ENCODE measurements around the gene HTR4. TPM values are rescaled to one million over a fixed set of nuclear protein-coding genes. Genes with fewer than 3 reads are reported as not detected.
A peak's percentile ranks its signal among the peaks of the same experiment; 100 is the strongest.

HTR4 gene
- total RNA-seq, 2 donors from 2014 or later = 7.5 to 8.9 TPM

DNA sequence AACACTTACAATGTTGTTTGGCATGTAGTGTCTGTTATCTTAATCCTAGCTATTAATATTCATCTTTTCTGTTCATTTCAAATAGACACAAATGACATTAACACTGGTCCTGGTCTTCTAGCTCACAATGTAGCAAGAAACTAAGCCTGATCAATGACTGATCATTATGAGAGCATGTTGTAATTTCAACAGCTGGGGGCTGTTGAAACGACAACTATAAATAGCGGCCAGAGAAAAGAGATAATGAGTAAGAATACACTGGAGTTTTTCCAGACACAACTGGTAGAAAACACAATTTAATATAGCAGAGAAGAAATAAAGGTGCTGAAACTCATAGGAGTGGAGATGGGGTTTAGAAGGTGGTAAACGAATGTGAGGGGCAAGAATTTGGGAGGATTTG lies 89.2 kb downstream of the HTR4 start:
- no peaks in the 10 kb centered on the region for H3K36me3 ChIP-seq
- H3K9ac ChIP-seq (ENCODE audit: low read depth in 2 of 2, low read length in 2 of 2) = no peak overlapping the region
- TF ChIP-seq, protein P1, sequence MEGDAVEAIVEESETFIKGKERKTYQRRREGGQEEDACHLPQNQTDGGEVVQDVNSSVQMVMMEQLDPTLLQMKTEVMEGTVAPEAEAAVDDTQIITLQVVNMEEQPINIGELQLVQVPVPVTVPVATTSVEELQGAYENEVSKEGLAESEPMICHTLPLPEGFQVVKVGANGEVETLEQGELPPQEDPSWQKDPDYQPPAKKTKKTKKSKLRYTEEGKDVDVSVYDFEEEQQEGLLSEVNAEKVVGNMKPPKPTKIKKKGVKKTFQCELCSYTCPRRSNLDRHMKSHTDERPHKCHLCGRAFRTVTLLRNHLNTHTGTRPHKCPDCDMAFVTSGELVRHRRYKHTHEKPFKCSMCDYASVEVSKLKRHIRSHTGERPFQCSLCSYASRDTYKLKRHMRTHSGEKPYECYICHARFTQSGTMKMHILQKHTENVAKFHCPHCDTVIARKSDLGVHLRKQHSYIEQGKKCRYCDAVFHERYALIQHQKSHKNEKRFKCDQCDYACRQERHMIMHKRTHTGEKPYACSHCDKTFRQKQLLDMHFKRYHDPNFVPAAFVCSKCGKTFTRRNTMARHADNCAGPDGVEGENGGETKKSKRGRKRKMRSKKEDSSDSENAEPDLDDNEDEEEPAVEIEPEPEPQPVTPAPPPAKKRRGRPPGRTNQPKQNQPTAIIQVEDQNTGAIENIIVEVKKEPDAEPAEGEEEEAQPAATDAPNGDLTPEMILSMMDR (IDR thresholded peaks at IDR 0.05) = no peak
- no peaks in the 10 kb centered on the region for H3K4me1 ChIP-seq
- intact Hi-C loops (cut with DNase I) = no loop called here
- no peaks in the 10 kb centered on the region for H3K27me3 ChIP-seq
- DNase-seq = no peak
- H3K9me3 ChIP-seq = no peaks in the 10 kb centered on the region
- no peak overlapping the region for H3K4me3 ChIP-seq
- no peak overlapping the region for H3K27ac ChIP-seq

DNA sequence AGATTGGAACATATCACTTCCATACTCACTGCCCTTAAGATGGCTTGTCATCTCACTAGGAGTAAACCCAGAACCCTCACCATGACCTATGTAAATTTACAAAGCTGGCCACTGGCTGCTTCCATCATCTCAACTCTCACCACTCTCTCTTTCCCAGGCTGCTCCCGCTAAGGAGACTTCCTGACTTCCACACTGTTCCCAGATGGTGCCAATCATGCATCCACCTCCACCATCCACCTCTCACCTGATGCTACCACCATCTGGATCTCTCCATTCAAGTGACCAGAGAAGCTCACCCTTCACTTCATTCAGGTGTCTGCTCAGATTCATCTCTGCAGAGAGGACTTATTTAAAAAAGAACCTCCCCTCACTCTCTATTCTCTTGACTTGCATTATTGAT lies 91.3 kb downstream of the HTR4 start:
- no peaks in the 10 kb centered on the region for H3K4me1 ChIP-seq
- DNase-seq = no peak
- H3K27ac ChIP-seq = no peak overlapping the region
- H3K4me3 ChIP-seq = no peak overlapping the region
- no peaks in the 10 kb centered on the region for H3K36me3 ChIP-seq
- intact Hi-C loops (cut with DNase I) = no loop called here
- H3K9me3 ChIP-seq = no peaks in the 10 kb centered on the region
- H3K9ac ChIP-seq (ENCODE audit: low read depth in 2 of 2, low read length in 2 of 2) = no peak overlapping the region
- H3K27me3 ChIP-seq = no peaks in the 10 kb centered on the region
- TF ChIP-seq, protein P1 (IDR thresholded peaks at IDR 0.05) = no peak

DNA sequence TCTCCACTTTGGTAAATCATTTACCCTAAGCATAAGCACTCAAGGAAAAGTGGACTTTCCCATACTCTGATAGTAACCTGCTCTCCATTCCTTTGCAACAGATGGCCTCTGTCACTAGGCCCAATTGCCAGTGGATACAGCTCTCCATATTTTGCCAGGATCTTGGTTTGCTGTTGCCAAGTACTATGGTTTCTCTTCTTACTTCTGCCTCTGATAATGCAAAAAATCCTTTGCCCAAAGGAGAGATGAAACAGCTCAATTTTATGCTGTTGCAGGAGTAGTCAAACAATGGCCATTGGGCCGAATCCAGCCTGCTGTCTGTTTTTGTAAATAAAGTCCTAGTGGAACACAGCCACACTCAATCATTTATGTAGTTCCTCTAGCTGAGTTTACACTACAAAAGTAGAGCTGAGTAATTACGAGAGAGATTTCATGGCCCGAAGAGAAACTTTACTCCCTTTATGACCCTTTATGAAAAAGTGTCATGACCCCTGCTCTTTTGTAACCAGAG lies 92.5 kb downstream of the HTR4 start:
- TF ChIP-seq, protein P1 (IDR thresholded peaks at IDR 0.05) = no peak

DNA sequence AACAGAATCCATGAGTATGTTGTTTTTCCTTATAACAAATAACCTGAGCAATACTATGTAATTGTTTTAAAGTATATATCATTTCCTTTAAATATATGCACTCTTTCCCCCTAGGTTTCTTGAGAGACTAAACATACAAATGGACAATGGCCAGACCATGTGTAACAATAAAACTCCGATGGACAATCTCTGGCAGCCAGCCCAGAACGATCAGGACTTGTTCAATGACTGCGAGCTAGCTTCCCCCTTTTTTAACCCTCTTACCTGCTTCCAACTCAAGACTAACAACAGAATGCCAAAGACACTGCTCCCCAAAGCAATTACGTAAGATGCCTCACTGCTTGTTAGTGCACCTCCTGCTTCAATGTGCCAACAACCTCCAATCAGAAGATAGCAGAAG lies 94.9 kb downstream of the HTR4 start:
- DNase-seq = peak; percentile 38
- intact Hi-C loops (cut with DNase I) = no loop called here
- Histone ChIP-seq H3K27me3 (no peaks in the 10 kb centered on the region), H3K4me1 (no peaks in the 10 kb centered on the region), H3K9ac (ENCODE audit: low read depth in 2 of 2, low read length in 2 of 2) (no peak overlapping the region), H3K27ac (no peak overlapping the region), H3K9me3 (no peaks in the 10 kb centered on the region), H3K4me3 (no peak overlapping the region), H3K36me3 (no peaks in the 10 kb centered on the region)
- TF ChIP-seq, protein P1 (IDR thresholded peaks at IDR 0.05) = no peak

More for the DNA sequence above, 92.5 kb downstream of the HTR4 start:
- no peaks in the 10 kb centered on the region for H3K36me3 ChIP-seq
- H3K9me3 ChIP-seq = no peaks in the 10 kb centered on the region
- H3K4me3 ChIP-seq = no peak overlapping the region
- no peaks in the 10 kb centered on the region for H3K27me3 ChIP-seq
- intact Hi-C loops (cut with DNase I) = no loop called here
- no peaks in the 10 kb centered on the region for H3K4me1 ChIP-seq
- H3K27ac ChIP-seq = no peak overlapping the region
- no peak for DNase-seq
- no peak overlapping the region for H3K9ac ChIP-seq (ENCODE audit: low read depth in 2 of 2, low read length in 2 of 2)

DNA sequence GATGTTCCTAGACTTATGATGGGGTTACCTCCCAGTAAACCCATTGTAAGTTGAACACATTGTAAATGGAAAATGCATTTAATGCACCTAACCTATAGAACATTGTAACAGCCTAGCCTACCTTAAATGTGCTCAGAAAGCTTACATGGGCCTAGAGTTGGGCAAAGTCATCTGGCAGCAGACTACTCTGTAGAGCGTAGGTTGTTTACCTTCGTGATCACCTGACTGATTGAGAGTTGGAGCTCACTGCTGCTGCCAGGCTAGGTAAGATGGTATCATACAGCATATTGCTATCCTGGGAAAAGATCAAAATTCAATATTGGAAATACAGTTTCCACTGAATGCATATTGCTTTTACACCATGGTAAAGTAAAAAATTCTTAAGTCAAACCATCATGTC lies 95.4 kb downstream of the HTR4 start:
- Histone ChIP-seq H3K27ac (no peak overlapping the region), H3K36me3 (no peaks in the 10 kb centered on the region), H3K9ac (ENCODE audit: low read depth in 2 of 2, low read length in 2 of 2) (no peak overlapping the region), H3K4me3 (no peak overlapping the region), H3K9me3 (no peaks in the 10 kb centered on the region), H3K27me3 (no peaks in the 10 kb centered on the region), H3K4me1 (no peaks in the 10 kb centered on the region)
- DNase-seq = no peak
- intact Hi-C loops (cut with DNase I) = no loop called here
- TF ChIP-seq, protein P1 (IDR thresholded peaks at IDR 0.05) = no peak
